HG03280 (cell line): ENCODE measurements around the gene JPT1.
"Not testable (repeated sequence)": the region's sequence is repeated elsewhere in the genome, so short reads cannot be mapped to it uniquely, and the experiment has no call there.

Source experiments
- ATAC-seq: cut with Tn5 transposase; IDR thresholded peaks from one replicate; pipeline ENCODE4 v1.9.1; 2021; ENCODE audit warnings: mild to moderate bottlenecking, moderate library complexity; ENCODE audit not compliant: unreplicated experiment

Gene JPT1, protein sequence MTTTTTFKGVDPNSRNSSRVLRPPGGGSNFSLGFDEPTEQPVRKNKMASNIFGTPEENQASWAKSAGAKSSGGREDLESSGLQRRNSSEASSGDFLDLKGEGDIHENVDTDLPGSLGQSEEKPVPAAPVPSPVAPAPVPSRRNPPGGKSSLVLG

DNA sequence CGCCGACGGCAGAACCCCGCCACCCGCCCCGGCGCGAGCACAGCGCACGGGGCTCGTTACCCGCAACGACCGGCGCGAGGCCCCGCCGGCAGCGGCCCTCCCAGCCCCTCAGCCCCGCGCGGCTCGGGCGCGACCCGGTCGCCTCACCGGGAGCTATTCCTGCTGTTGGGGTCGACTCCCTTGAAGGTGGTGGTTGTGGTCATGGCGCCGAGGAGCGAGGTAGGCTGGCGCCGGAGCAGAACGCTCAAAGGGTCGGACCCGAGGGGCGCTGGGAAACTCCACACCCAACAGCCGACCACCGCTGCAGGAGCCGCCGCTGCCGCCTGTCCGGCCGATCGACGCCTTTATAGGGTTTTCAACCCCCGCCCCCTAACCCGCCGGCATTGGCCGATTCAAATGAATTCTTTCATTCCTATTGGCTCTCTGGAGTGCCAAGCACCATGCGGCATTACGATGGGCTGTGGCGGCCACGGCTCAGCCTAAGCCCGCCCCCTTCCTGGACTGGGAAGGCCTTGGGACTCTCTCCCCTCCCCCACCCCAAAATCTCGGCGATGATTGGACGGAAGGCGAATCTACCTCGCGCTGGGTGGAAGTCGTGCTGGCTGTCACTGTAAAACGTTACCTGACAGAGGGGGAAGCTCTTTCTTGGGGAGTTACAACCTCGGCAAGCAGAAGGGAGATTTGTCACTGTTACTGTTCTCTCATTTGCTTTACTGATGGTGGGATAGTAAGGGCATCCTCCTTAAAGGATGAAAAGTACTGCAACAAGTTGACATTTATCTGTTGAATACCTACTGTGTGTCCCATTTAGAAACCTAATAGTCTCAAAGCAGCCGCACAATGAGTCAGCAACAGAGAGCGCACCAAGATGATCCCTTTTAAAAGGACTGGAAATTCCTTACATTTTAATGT, at the start of gene JPT1:
Gene JPT1, minus strand, starts transcription at position 318 of the 912 bp plus-strand sequence. Its CDS starts 115 bp downstream, at position 203.
- ATAC-seq = peak; percentile 95

DNA sequence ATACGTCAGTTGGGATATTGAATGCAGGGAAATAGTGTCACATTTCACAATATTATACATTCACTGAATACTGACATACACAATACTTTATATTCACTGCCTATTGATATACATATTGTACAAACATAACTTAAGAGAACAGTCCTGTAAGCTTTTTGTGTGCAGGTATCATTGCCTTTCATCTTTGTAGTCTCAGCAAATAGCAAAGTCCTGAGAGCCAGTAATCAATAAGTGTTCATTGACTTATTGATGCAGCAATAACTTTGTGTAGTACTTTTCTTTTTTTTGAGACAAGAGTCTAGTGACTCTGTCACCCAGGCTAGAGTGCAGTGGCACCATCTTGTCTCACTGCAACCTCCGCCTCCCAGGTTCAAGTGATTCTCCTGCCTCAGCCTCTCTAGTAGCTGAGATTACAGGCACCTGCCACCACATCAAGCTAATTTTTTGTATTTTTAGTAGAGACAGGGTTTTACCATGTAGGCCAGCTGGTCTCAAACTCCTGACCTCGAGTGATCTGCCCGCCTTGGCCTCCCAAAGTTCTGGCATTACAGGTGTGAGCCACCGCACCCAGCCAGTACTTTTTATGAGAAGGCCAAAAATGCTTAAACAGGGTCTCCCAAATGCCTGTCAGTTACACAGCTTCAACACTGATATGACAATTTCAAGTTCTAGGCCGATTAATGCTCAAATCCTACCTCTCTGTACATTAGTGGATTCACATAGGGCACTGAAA, 45.7 kb upstream of the JPT1 start:
- ATAC-seq = no peak

DNA sequence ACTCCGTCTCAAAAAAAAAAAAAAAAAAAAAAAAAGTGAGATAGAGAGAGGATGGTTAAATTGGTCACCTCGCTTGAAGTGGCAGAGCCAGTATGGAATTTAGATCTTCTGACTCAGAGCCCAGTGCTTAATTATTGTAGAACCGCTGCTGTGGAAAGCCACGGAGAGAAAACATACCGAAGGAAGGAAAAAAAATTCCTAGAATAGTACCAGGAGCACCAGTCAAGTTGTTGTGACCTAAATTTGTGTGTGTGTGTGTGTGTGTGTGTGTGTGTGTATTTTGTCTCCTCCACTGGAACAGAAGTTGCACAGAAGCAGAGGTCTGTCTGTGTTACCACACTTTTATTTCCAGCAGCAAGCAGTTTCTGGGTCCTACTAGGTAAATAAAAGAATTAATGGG, 40.6 kb upstream of the JPT1 start:
- ATAC-seq = no peak

DNA sequence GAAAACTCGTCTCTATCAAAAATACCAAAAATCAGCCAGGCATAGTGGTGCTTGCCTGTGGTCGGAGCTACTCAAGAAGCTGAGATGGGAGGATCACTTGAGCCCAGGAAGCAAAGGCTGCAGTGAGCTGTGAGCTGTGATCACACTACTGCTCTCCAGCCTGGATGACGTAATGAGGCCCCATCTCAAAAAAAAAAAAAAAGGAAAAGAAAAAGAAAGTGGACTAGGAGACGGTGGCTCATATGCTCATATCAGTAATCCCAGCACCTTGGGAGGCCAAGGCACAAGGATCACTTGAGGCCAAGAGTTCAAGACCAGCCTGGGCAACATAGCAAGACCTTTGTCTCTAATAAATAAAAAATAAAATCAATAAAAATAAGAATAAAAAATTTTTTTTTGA, 37.3 kb upstream of the JPT1 start:
- ATAC-seq = no peak

DNA sequence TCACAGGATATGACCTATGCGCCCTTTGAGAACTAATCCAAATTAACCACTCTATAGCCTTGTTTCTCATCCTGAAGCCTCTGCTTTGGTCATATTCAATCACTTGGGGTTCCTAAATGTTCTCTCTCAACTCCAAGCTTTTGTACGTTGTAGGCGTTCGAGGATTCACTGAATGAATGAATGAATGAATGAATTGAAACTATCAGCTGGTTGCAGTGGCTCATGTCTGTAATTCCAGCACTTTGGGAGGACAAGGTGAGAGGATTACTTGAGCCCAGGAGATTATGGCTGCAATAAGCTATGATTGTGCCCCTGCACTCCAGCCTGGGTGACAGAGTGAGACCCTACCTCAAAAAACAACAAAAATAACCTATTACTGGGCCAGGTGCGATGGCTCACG, 34.3 kb upstream of the JPT1 start:
- ATAC-seq = no peak

DNA sequence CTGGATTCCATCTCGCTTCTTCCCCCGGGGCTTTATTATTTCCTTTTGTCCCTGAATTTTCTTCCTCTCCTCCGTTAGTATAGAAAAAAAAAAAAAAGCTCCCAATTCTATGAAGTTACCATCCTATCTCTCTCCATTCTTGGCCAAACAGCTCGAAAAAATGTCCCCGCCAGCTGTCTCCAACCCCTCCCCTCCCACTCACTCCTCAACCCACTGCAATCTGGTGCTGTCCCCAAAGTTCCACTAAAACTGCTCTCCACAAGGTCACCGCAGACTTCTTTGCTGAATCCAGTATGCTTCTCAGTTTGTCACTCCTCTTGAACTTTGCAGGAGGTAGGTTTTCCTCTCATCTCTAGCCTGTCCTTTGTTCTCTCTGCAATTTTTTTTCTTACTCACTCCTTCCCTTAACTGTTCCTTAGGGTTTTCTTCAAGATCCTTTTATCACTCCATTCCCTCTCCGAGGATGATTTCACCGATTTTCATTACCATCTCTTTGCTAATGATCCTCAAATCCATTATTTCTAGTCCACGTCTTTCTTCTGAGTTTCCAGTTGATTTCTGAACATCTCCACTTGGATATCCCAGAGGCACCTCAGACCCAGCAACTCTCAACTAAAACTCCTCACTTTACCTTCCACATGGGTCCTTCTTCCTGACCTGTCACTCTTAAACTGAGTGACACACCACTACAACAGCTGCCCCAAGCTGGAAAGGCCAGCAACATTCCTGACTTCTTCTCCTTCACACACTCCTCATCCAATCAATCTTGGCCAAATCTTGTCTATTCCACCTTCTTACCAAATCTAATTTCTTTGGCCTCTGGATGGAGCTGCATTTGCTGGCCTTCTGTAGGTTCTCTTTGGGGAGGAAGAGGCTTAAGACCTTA, 29.9 kb upstream of the JPT1 start:
- no peak for ATAC-seq

DNA sequence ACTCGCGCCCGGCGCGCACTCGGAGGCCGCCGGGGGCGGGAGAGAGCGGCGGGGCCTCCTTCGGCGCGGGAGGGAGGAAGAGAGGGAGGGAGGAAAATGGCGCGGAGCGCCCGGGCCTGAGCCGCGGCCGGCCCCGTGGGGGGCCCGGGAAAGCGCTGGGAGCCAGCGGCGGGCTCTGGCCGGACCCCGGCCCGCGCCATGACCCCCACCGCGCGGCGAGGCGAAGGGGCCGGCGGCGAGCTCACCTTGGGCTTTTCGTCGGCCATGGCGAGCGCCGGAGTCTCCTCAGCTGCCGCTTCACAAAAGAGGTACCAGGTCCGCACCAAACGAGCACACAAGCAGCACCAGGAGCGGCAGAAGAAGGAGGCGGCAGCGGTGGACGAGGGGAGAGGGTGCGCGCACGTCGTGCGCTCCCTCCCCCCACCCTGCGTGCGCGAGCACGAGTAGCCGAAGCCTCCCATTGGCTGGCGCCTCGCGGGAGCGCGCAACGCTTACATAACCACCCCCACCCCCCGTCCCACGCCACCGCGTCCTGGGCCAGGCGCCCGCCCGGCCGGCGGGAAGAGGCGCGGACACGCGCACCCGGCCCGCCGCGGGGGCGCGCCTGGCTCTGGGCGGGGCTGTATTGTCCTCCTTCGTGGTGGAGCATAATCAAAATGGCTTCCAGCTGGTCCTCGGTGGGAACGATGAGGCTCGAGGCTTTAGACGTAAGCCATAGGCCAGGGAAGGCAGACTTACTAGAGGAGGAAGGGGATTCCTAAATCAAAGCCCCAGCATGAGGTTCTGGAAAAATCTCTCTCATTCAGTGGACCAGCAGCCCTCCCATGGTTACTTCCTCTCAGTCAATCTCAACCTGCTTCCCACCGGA, 28.5 kb upstream of the JPT1 start, which contains the start of gene SUMO2:
Gene SUMO2, minus strand, starts transcription at position 391 of the 868 bp plus-strand sequence. Its CDS starts 125 bp downstream, at position 266.
- peak; percentile 79 for ATAC-seq

DNA sequence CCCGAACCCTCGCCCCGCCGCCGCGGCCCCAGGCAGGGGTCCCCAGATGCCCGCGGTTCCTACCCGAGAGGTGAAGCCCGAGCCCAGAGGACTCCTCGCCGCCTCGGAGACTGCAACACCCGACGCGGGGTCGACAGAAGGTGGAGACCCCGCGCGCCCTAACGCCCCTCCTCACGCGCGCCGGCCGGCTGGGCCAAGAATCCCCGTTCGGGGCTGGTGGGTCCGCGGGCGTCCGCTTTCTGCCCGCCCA, 27.9 kb upstream of the JPT1 start:
- ATAC-seq = no peak

DNA sequence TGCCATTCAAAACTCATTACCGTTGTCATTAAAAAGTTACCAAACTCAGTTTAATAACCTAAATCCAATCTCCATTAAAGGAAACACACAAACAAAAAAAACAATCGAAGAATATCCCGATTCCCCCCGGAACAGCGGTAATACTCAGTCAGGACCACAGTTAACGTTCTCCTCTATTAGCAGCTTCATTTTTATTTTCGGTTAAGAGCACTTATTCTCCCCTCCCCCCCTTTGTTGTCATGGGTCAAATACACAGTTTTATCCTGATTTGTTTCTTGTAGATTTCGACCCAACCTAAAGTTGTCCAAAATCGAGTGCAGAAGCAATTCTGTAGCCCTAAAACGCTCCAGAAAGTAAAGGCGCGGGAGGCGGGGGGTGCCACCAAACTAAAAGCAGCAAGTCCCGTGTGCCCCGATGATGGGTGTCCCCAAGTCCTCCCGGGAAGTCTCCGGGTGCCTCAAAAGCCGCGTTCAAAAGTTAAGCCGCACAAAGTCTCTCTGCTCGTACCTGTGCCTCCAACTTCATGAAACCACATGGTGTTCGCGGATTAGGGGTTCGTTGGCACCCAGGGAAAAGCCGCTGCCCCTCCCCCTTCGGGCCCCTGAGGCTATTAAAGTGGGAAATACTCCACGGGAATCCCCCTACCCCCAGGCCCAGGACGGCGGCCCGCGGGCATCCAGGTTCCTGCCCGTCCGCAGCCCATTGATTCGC, 27.5 kb upstream of the JPT1 start:
- peak; percentile 9 for ATAC-seq

DNA sequence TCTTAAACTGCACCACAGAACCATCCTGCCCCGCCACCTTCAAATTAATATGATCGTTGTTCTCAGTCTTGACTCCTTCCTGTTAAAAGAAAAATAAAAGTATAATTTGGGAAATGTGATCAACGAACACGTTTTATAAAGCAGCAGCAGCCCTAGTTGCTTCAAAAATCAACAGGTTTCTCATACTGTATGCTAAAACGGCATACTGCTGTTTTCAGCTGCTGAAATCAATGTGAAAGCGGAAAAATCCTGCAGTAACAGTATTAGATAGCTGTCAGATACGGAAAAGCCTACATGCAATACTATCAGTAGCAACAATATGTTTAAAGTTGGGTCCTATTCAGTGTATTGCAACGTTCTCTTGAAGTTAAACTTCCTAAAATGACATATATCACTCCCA, 26.8 kb upstream of the JPT1 start:
- no peak for ATAC-seq

DNA sequence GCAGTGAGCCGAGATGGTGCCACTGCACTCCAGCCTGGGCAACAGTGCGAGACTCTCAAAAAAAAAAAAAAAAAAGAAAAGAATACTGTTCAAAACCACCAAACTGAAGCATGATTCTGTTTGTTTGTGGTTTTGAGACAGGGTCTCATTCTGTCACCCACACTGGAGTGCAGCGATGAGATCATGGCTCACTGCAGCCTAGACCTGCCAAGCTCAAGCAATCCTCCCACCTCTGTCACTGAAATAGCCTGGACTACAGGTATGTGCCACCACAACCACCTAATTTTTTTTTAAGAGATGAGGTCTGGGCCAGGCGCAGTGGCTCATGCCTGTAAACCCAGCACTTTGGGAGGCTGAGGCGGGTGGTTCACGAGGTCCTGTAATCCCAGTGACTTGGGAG, 24.1 kb upstream of the JPT1 start:
- ATAC-seq = no peak

DNA sequence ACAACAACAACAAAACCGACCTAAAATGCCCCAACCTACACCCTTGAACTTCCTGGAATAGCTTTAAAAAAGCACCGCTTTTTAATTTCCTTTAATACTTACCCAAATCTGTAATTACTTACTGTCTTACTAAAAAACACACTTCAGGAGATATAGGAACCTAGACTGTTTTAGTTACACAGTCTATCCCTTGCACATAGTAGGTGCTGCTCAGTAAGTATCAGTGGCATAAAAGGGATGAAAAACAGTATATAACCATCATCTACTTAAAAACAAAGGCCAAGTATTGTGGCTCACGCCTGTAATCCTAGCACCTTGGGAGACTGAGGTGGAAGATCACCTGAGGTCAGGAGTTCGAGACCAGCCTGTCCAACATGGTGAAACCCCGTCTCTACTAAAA, 22.3 kb upstream of the JPT1 start:
- ATAC-seq = no peak

DNA sequence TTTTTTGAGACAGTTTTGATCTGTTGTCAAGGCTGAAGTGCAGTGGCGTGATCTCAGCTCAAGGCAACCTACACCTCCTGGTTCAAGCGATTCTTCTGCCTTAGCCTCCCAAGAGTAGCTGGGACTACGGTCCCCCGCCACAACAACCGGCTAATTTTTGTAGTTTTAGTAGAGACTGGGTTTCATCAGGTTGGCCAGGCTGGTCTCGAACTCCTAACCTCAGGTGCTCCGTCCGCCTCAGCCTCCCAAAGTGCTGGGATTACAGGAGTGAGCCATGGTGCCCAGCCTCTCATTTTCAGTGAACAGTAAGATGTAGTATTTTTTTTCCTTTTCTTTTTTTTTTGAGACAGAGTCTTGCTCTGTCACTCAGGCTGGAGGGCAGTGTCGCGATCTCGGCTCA, 20.7 kb upstream of the JPT1 start:
- ATAC-seq = no peak

DNA sequence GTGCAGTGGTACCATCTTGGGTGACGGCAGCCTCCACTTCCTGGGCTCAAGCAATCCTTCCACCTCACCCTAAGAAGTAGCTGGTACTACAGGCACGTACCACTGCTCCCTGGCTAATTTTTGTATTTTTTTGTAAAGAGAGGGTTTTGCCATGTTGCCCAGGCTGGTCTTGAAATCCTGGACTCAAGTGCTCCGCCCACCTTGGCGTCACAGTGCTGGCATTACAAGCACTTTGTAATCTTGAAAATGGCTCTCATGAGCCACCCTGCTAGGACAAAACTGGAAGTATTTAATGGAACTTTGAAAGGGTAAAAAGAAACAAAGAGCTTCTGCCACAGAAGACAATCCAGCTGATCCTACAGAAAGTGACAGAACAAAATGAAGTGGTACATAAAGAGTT, 19.2 kb upstream of the JPT1 start:
- no peak for ATAC-seq

DNA sequence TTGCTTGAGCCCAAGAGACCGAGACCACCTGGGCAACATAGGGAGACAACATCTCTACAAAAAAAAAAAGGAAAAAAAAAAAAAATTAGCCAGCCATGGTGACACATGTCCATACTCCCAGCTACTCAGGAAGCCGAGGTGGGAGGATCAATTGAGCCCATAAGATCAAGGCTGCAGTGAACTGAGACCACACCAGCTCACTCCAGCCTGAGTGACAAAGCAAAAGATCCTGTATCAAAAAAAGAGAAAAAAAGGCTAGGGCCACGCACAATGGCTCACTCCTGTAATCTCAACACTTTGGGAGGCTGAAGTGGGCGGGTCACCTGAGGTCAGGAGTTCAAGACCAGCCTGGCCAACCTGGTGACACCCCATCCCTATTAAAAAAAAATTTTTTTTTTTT, 14.7 kb upstream of the JPT1 start:
- no peak for ATAC-seq

DNA sequence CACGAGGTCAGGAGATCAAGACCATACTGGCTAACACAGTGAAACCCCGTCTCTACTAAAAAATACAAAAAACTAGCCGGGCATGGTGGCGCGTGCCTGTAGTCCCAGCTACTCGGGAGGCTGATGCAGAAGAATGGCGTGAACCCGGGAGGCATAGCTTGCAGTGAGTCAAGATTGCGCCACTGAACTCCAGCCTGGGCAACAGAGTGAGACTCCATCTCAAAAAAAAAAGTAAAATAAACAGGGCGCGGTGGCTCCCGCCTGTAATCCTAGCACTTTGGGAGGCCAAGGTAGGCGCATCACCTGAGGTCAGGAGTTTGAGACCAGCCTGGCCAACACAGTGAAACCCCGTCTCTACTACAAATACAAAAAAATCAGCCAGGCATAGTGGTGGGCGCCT, 10.3 kb upstream of the JPT1 start:
- ATAC-seq = not testable (repeated sequence)

DNA sequence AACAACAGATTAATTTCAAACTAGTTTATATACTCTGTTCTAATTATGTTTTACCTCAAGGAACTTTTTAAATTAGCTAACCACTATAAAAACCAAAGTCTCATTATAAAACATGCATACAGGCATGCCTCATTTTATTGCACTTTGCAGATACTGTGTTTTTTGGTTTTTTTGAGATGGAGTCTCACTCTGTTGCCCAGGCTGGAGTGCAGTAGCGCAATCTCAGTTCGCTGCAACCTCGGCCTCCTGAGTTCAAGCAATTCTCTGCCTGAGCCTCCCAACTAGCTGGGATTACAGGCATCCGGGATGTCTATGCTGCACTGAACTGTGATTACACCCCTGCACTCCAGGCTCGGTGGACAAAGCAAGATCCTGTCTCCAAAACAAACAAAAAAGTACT, 8.8 kb upstream of the JPT1 start:
- no peak for ATAC-seq

DNA sequence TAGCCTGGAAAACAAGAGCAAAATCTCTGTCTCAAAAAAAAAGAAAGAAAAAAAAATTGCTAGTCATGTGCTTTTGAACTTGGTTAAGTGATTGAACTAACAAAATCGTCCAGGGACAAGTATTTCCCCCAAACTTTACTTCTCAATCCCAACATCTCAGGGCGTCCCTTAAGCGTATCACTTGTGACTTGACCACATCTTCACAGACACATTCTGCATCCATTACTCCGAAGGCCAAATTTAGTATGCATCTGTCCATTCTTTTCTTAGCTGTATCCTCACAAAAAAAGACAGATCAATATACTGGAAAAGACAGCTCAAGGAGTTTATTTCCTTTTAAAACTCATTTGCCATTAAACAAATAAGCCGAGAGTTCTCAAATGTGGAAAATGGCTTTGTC, 5.9 kb upstream of the JPT1 start:
- no peak for ATAC-seq

DNA sequence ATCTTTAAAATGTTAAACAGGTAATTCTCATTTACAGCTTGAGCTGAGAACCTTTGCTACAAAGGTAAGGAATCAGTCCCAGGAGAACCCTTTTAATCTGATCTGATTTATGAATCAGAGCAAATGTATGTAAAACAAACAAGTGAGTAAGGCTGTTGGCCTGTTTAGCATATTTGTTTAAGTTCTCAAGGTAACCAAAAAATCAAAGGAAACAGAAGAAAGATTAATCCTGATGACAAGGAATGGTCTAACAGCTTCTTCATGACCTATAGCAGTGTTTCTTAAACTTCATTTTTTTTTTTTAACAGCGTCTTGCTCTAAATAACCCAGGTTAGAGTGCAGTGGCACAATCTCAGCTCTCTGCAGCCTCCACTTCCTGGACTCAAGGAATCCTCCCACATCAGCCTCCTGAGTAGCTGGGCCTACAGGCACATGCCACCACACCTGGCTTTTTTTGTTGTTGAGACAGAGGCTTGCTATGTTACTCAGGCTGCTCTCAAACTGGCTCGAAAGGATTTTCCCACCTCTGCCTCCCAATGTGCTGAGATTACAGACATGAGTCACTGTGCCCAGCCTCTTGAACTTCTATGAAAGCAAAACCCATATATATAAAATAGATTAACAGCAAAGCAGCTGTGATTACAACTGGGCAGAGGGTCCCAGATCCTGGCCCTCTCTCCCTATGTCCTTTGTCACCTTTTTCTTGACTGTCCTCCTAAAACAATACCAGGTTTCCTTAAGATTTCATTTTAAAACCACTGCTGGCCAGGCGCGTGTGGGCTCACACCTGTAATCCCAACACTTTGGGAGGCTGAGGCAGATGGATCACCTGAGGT, 5.1 kb upstream of the JPT1 start:
- no peak for ATAC-seq
